Measurements from ENCODE around the gene TACR1.

TACR1 gene

DNA sequence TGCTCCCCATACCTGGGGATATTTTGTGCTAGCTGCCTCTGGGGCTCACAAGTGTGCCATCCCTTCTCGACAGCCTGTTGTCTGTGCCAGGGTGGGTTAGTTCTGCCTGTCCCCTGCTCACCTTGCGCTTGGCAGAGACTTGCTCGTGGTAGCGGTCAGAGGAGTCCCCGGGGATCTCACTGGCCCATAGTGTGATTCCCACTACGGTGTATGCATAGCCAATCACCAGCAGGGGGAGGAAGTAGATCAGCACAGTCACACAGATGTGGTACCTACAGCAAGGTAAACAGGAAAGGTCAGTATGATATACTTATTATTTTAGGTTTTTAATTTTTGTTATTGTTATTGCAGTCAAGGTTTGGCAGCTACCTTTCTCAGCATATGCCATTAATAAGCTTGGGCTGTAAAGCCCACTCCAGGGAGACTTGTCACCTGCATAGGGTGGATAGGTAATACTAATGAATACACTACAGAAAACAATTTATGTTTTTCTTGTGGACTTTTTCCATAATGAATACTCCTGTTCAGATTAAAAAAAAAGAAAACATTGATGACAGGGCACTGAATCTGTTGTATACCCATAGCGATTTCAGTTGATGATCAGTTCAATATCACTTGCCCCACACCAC, 145.7 kb downstream of the TACR1 start:
- H3K4me3 Mint-ChIP-seq = no peak overlapping the region
- peak; percentile 67 to 86 for ATAC-seq (replicated peaks)
- DNase-seq = peak; percentile 4
- no peaks in the 10 kb centered on the region for H3K4me1 Mint-ChIP-seq
- H3K27me3 Mint-ChIP-seq = no peaks in the 10 kb centered on the region
- peaks cover 0 to 5% of the 10 kb centered on the region in 2 donors for H3K36me3 Mint-ChIP-seq
- no peak overlapping the region for H3K27ac Mint-ChIP-seq
- H3K9me3 Mint-ChIP-seq = no peaks in the 10 kb centered on the region

DNA sequence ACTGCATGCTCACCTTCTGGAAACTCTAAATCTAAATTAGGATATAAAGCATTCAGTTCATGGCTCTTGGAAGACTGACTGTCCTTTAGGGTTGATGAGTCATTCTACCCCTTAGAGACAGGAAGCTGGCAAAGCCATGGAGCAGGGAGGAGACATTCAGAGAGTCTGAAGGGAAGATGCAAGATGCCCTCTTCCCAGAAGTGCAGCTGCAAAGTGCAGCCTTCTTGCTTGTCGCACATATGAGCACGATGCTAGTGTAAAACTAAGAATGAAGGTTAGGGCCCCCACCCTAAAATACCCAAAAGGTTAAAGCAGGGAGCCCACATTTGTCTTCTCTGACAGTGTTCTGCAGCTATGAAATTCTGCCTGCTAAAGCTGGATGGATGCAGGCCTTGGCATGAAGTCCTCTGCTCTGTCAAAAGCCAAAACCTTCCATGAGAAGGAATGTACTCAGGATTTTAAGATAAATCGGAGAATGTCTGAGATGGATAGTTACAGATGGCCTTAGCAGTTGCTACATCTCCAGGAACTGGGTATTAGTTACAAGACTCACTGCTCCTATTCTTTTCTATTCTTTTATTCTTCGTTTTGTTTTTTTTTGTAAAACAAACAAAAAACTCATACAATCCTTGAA, 151.2 kb downstream of the TACR1 start:
- peaks cover 2 to 8% of the 10 kb centered on the region in 2 donors for H3K36me3 Mint-ChIP-seq
- no peak overlapping the region for H3K27ac Mint-ChIP-seq
- no peak for DNase-seq
- no peaks in the 10 kb centered on the region for H3K4me1 Mint-ChIP-seq
- no peaks in the 10 kb centered on the region for H3K27me3 Mint-ChIP-seq
- no peak overlapping the region for H3K4me3 Mint-ChIP-seq
- ATAC-seq (replicated peaks) = no peak
- H3K9me3 Mint-ChIP-seq = no peaks in the 10 kb centered on the region

DNA sequence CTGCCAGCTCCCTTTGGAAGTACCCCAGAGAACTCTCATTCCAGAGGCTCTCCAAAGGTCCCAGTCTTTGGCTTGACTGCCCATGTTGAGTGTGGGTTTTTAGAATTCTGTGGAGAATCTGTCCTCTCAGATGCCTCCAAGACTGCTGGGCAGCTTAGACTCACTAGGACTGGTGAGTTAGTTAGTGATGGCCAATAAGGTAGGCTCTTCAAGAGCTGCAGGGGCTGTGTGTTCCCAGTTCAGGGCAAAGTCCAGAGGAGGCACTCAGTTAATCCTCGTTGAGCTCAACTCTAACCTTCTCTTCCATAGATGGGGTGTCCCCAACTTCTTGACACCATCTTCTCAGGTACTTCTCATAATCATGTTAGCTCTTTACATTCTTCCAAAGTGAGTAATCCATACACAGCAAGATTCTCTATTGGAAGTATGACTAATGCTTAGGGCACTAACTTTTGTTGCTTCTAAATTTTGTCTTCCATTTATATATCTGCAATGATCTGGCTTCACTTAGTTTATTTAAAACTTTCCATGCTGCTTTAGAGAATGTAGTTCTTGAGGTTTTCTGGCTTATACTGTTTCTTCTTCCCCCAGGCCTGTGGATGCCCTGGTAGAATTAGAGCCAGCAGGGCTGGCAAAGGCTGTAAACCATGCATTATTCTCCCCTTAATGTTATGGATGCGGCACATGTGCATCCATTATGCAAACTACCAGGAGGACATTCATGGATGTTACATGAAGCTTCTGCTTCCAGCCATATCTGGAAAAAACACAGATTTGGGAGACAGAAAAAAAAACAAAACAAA, 151.9 kb downstream of the TACR1 start:
- Mint-ChIP-seq H3K27ac (no peak overlapping the region), H3K4me3 (no peak overlapping the region), H3K4me1 (no peaks in the 10 kb centered on the region), H3K36me3 (peaks cover 2 to 8% of the 10 kb centered on the region in 2 donors), H3K9me3 (no peaks in the 10 kb centered on the region), H3K27me3 (no peaks in the 10 kb centered on the region)
- DNase-seq = no peak
- ATAC-seq (replicated peaks) = no peak

DNA sequence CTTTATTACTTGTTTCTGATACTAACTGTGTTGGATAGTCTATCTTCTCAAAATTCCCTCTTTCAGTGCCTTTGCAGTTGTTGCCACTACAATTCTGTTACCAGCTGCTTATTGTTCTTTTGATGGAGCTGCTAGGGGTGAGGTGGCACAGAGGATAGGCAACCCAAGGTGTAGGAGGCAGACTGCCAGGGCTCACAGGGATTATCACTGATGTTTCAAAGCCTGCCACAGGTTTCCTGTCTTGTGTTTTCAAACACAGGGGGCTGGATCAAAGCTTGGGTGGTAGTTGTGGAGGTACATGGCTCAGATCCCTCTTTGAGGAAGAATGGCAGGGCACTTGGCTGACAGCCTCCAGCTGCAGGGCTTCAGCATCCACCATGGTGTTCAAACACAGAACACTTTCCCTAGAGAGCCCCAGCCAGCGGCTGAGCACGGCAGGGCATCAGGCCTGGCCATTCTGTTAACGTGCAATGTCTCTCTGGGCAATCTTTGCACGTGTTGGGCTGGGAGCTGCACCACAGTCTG, 153.7 kb downstream of the TACR1 start:
- peaks cover 0 to 2% of the 10 kb centered on the region in 2 donors for H3K4me1 Mint-ChIP-seq
- DNase-seq (no peak), ATAC-seq (replicated peaks) (no peak)
- H3K27me3 Mint-ChIP-seq = no peaks in the 10 kb centered on the region
- no peaks in the 10 kb centered on the region for H3K9me3 Mint-ChIP-seq
- no peak overlapping the region for H3K4me3 Mint-ChIP-seq
- no peak overlapping the region for H3K27ac Mint-ChIP-seq
- H3K36me3 Mint-ChIP-seq = peaks cover 2 to 4% of the 10 kb centered on the region in 2 donors

DNA sequence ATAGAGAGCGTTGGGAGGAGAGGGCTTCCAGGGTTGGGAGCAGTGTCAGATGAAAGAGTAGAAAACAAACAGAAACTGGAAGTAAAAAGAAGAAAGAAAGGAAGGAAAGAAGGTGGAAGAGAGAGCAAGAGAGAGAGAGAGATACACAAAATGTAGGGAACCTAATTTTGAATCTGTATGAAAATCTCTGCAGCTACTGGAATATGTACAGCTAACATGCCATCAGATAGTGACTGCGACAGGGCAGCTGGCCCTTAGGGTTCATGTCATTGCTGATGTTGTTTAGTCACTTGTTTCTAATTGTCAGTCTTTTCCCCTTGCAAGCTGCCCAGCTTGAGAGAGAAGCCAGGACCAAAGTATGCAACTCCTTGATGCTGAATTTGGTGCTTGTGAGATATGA, 155.0 kb downstream of the TACR1 start:
- ATAC-seq (replicated peaks) = no peak
- H3K27ac Mint-ChIP-seq = no peak overlapping the region

DNA sequence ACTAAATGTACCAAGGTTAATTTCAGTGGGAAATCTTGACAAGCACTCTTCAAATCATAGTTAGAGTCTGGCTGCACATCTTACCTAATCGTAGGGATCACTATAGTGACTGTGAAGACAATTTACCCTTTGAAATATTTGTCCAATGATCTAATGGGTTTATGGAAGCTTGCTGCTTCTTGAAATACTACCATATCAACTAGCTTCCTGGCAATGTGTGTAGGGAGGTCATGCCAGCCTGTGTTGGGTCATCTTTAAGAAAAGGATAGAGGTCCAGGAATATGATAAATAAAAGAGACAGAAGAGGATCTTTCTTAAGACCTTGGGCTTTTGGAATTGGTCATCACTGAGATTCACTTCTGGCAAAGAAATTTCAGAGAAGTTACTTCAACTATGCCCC, 156.5 kb downstream of the TACR1 start:
- Mint-ChIP-seq H3K36me3 (peaks cover 2% of the 10 kb centered on the region in 2 donors), H3K27me3 (no peaks in the 10 kb centered on the region), H3K4me3 (no peak overlapping the region), H3K4me1 (peaks cover 0 to 2% of the 10 kb centered on the region in 2 donors), H3K27ac (no peak overlapping the region), H3K9me3 (no peaks in the 10 kb centered on the region)
- DNase-seq (no peak), ATAC-seq (replicated peaks) (no peak)

More for the DNA sequence above, 155.0 kb downstream of the TACR1 start:
- H3K4me1 Mint-ChIP-seq = peaks cover 0 to 2% of the 10 kb centered on the region in 2 donors
- H3K9me3 Mint-ChIP-seq = no peaks in the 10 kb centered on the region
- no peaks in the 10 kb centered on the region for H3K27me3 Mint-ChIP-seq
- H3K36me3 Mint-ChIP-seq = peaks cover 2% of the 10 kb centered on the region in 2 donors
- DNase-seq = no peak
- H3K4me3 Mint-ChIP-seq = no peak overlapping the region

DNA sequence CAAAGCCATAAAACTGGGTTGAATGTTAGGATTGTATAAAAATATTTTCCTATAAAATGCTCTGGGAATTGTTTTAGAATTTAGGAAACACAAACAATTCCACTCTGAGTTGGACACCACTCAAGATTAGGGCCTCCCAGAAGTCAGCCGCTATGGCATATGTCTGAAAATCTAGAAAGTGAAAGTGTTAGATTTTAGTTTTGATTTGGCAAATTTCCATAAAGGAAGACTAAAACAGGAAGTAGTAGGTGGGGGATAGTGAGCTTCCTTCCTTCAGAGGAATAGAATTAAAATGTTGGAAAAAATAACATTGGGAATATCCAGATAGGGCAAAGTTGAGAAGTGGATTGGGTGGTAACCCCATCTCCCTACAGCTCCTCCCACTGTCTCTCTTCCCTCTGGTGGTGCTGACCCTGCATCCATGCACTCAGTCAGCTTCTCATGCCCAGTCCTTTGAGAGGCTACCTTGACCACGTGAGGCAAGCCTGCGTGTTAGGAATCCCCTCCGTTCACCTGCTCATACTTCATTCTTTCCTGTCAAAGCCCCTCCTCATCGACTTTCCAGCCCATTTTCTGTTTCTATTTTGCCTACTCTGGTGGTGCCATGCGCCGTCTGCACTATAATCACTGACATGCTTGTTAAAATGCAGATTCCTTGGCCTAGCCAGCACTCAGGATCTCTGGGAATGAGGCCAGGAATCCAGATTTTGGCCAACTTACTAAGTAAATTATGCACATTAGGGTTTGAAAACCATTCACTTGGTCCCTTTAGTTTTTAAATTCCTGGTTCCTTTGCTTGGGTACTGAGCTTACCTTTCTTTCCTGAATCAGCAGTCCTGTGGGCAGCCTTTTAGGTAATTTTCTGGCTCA, 157.4 kb downstream of the TACR1 start:
- ATAC-seq (replicated peaks) = no peak
- peaks cover 0 to 2% of the 10 kb centered on the region in 2 donors for H3K4me1 Mint-ChIP-seq
- no peak overlapping the region for H3K27ac Mint-ChIP-seq
- no peak for DNase-seq
- H3K4me3 Mint-ChIP-seq = no peak overlapping the region
- no peaks in the 10 kb centered on the region for H3K9me3 Mint-ChIP-seq
- H3K27me3 Mint-ChIP-seq = no peaks in the 10 kb centered on the region
- H3K36me3 Mint-ChIP-seq = peaks cover 2% of the 10 kb centered on the region in 2 donors

DNA sequence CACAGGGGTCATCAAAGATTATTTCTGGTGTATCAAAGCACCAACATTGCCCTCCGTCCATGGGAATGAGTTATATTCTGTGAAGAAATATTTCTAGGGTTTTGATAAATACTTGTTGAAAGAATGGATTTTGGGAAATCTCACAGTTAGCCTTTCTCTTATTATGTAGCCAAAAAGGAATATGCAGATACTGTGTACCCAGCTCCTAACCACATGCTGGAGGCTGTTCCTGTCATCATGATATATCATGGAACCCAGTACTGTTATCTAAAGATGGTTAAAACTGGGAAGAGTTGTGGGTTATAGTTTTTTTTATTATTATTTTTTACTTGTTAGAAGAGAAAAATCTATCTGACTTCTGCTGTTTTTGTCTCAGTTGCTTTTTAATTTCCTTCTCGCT, 158.1 kb downstream of the TACR1 start:
- Mint-ChIP-seq H3K9me3 (no peaks in the 10 kb centered on the region), H3K27me3 (no peaks in the 10 kb centered on the region), H3K4me3 (no peak overlapping the region), H3K4me1 (peaks cover 0 to 2% of the 10 kb centered on the region in 2 donors), H3K27ac (no peak overlapping the region), H3K36me3 (peaks cover 0 to 2% of the 10 kb centered on the region in 2 donors)
- ATAC-seq (replicated peaks) = no peak
- no peak for DNase-seq

DNA sequence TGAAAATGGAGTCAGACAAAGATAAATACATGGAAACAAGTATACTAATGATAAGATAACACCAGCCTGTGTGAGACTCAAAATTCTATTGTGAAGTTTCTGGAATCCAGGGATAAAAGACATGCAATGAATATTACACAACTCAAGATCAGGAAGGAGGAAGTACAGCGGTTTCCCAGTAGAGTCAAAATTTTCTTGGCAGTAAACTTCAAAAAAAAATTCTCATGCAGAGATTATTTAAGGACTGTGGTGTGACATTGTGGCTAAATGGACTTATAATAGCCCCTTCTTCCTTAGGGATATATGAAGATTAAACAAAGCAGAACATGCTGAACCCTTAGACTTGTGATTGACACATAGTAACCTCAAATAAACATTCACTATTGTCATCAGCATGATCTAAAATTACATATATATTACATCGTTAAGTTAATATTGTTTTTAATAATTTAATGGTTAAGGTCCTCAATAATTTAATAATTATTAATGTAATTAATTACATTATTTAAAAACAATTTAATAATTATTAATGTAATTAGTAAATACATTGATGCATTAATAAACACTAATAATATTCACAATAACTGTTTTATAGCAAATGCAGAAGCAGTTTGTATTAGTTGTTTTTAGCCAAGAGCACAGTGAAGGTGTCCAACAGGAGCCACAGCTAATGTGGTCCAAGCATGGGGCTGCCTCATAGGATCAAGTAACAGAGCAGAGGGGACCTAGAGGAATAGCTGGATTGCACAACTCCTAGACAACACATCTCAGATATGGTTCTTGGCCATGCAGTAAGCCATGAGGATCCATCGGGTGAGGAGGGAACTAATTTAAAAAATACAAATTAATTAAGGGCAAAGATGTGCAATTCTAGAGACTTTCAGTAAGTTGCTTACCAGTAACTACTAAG, 163.6 kb downstream of the TACR1 start:
- no peaks in the 10 kb centered on the region for H3K36me3 Mint-ChIP-seq
- no peaks in the 10 kb centered on the region for H3K4me1 Mint-ChIP-seq
- ATAC-seq (replicated peaks) (no peak), DNase-seq (no peak)
- H3K4me3 Mint-ChIP-seq = no peak overlapping the region
- H3K9me3 Mint-ChIP-seq = no peaks in the 10 kb centered on the region
- H3K27me3 Mint-ChIP-seq = no peaks in the 10 kb centered on the region
- H3K27ac Mint-ChIP-seq = no peak overlapping the region

DNA sequence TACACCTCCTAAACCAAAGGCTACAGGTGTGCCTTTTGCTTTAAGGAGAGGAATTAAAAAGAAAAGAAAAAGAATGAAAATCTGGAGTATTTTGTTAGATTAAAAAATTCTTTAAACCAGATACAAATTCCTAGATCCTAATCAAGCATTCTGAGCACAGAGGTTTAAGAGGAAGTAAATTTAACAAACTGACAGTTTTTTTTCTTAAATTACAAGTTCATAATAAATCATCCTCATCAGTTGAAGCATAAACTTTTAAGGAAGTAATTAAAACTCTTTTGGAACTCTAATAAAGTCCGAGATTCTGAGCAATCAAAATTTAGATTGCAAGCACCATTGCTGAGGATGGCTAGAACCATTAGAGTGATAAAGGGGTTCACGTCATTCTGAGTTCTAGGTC, 165.8 kb downstream of the TACR1 start:
- no peak overlapping the region for H3K4me3 Mint-ChIP-seq
- H3K27ac Mint-ChIP-seq = no peak overlapping the region
- no peaks in the 10 kb centered on the region for H3K9me3 Mint-ChIP-seq
- H3K27me3 Mint-ChIP-seq = no peaks in the 10 kb centered on the region
- ATAC-seq (replicated peaks) = no peak
- H3K36me3 Mint-ChIP-seq = no peaks in the 10 kb centered on the region
- no peak for DNase-seq
- no peaks in the 10 kb centered on the region for H3K4me1 Mint-ChIP-seq

DNA sequence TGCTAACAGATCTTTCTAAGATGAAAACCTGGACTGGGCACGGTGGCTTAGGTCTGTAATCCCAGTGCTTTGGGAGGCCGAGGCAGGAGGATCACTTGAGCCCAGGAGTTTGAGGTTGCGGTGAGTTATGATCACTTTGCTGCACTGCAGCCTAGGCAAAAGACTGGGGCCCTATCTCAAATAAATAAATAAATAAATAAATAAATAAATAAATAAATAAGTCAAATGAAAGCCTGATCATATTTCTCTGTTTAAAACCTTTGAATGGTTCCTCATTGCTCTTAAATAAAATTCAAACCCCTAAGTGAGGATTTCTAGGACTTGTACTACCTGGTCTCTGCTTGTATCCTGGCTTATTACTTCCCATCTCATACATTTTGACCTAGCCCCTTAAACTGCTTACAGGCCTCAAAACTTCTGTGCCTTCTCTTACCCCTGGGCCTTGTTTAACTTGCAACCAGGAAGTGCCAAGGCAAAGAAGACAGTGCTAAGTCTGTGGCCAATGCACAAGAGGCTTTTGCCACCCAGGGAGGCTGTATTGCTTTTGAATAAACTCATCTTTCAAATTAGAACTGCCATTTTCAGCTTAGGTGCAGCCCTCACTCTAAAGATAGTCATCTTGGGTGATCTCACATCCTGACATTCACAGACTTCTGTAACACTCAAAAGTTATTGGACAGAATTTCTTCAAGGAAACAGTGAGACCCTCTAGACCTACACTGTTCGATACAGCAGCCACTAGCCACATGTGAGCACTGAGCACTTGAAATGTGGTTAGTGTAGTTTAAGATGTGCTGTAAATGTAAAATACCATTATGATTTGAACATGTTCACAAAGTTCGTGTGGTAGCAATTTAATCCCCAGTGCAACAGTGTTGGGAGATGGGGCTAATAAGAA, 167.2 kb downstream of the TACR1 start:
- Mint-ChIP-seq H3K27me3 (no peaks in the 10 kb centered on the region), H3K36me3 (no peaks in the 10 kb centered on the region), H3K4me1 (no peaks in the 10 kb centered on the region), H3K9me3 (no peaks in the 10 kb centered on the region), H3K4me3 (no peak overlapping the region), H3K27ac (no peak overlapping the region)
- no peak for DNase-seq
- no peak for ATAC-seq (replicated peaks)

DNA sequence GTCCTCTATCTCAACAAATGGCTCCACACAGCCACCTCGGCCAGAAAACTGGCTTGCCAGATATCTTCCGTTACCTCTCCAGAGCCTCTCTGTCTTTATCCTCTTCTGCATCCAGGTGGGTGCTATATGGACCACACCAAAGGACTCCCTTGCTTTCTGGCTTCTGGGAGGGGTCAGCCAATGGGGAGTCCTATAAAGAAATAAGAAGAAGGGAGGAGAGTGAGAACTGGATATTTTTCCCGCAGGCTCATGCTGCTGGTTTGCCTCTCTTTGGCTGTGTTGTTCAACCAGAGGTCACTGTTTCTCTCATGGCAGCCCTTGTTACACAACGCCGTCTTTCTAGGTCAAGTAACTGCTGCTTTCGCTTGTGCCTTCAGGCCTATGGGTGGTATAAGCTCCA, 168.1 kb downstream of the TACR1 start:
- Mint-ChIP-seq H3K36me3 (no peaks in the 10 kb centered on the region), H3K4me1 (peaks cover 0 to 2% of the 10 kb centered on the region in 2 donors), H3K4me3 (no peak overlapping the region), H3K27ac (no peak overlapping the region), H3K27me3 (no peaks in the 10 kb centered on the region), H3K9me3 (no peaks in the 10 kb centered on the region)
- DNase-seq = no peak
- ATAC-seq (replicated peaks) = no peak
